Measurements from ENCODE around the gene QKI. TPM values are rescaled to one million over a fixed set of nuclear protein-coding genes. Genes with fewer than 3 reads are reported as not detected.

The QKI gene
- total and polyA plus RNA-seq, 9 donors: 110 to 256 (median 229) TPM

DNA sequence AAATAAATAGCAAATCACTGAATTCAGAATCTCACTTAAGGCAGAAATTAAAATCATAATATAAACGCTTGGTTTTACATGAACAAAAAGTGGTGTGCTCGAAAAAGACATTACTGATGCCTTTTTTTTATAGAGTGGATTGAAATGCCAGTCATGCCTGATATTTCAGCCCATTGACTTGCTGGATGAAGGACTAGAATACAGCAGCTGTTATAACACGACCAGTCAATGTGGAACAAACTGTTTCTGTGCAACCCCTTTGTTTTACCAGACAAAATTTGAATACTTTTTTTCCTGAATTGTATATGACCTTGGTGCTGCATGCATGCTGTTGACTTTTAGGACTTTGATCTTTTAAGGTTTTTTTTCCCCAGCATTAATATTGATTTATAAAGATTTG lies 150.0 kb downstream of the QKI start:
- DNase-seq: no peak
- Histone ChIP-seq H3K36me3 (ENCODE audit: control insufficient read depth, insufficient read depth, low read length) (peaks cover 16% of the 10 kb centered on the region), H3K4me3 (ENCODE audit: low read length) (no peak overlapping the region), H3K9me3 (replicated peaks; ENCODE audit: control insufficient read depth, low read depth, low read length) (no peaks in the 10 kb centered on the region), H3K4me1 (ENCODE audit: control insufficient read depth, insufficient read depth, low read length) (peaks cover 4% of the 10 kb centered on the region), H3K27me3 (ENCODE audit: control insufficient read depth, insufficient read depth, low read length) (no peaks in the 10 kb centered on the region), H3K27ac (ENCODE audit: low read length) (no peak overlapping the region)
- WGBS (ENCODE audit: insufficient coverage): 90% methylated on average over 1 of the region's 3 CpGs

DNA sequence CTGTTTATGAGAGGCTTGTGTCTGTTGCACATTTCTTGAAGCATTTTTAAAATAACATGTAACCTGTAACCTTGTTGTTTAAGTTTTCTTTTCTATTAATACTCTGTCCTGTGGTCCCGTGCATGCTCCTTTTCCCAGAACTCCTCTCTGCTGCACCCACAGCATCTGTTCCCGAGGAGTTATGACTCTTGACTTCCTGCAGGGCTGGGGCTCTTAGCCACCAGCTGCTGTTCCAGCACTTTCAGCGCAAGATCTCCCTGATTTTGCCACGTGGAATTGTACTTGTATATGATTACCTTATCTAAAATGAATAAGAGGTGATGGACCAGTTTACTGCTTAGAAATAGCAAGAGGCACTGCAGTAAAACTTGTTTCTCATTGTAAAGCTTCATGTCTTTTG lies 150.6 kb downstream of the QKI start:
- Histone ChIP-seq H3K4me1 (ENCODE audit: control insufficient read depth, insufficient read depth, low read length) (peaks cover 4% of the 10 kb centered on the region), H3K36me3 (ENCODE audit: control insufficient read depth, insufficient read depth, low read length) (peaks cover 12% of the 10 kb centered on the region), H3K27me3 (ENCODE audit: control insufficient read depth, insufficient read depth, low read length) (no peaks in the 10 kb centered on the region), H3K4me3 (ENCODE audit: low read length) (no peak overlapping the region), H3K27ac (ENCODE audit: low read length) (no peak overlapping the region), H3K9me3 (replicated peaks; ENCODE audit: control insufficient read depth, low read depth, low read length) (no peaks in the 10 kb centered on the region)
- no CpG with 5 or more reads among the region's 4 CpGs for WGBS (ENCODE audit: insufficient coverage)
- no peak for DNase-seq

DNA sequence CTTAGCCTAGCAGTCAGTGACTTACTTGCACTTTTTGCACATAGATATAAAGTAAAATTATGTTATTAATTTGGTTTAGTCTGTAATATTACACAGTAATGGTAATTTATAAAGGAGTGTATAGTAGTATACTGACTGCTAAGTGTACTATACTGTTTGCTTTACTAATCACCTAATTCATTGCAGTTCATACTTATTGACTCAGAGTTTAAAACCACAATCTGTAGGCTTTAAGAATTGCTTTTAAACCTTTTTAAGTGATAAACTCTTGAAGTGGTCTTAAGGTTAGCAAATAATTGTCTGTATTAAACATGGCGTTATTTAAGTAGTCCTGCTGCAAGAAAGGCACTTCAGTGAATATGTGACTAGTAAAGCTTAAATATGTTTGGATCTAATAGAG lies 151.5 kb downstream of the QKI start:
- peaks cover 4% of the 10 kb centered on the region for H3K4me1 ChIP-seq (ENCODE audit: control insufficient read depth, insufficient read depth, low read length)
- H3K9me3 ChIP-seq (replicated peaks; ENCODE audit: control insufficient read depth, low read depth, low read length): no peaks in the 10 kb centered on the region
- 100% methylated on average over 1 of the region's 1 CpG for WGBS (ENCODE audit: insufficient coverage)
- H3K27me3 ChIP-seq (ENCODE audit: control insufficient read depth, insufficient read depth, low read length): no peaks in the 10 kb centered on the region
- H3K27ac ChIP-seq (ENCODE audit: low read length): no peak overlapping the region
- no peak for DNase-seq
- peaks cover 18% of the 10 kb centered on the region for H3K36me3 ChIP-seq (ENCODE audit: control insufficient read depth, insufficient read depth, low read length)
- no peak overlapping the region for H3K4me3 ChIP-seq (ENCODE audit: low read length)

DNA sequence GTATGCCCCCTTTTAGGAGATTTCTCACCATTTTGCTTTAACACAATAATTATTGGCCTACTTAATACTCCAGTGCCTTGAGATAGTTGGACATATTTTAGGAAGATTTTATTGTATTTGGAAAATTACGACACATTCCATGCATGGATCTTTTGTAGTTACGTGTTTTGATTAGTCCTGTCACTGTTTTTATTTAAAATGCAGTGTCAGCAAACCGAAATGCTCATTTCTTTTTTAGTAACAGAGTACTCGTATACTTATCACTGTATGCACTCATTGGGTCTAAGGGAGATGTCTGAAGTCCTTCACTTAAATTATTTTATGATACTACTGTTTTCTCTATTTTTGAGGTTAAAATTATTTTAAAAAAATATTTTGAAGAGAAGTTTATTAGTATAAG lies 153.8 kb downstream of the QKI start:
- H3K4me1 ChIP-seq (ENCODE audit: control insufficient read depth, insufficient read depth, low read length): peaks cover 2% of the 10 kb centered on the region
- H3K27ac ChIP-seq (ENCODE audit: low read length): no peak overlapping the region
- no peak for DNase-seq
- H3K4me3 ChIP-seq (ENCODE audit: low read length): no peak overlapping the region
- no peaks in the 10 kb centered on the region for H3K9me3 ChIP-seq (replicated peaks; ENCODE audit: control insufficient read depth, low read depth, low read length)
- H3K36me3 ChIP-seq (ENCODE audit: control insufficient read depth, insufficient read depth, low read length): peaks cover 15% of the 10 kb centered on the region
- H3K27me3 ChIP-seq (ENCODE audit: control insufficient read depth, insufficient read depth, low read length): no peaks in the 10 kb centered on the region
- no CpG with 5 or more reads among the region's 4 CpGs for WGBS (ENCODE audit: insufficient coverage)

DNA sequence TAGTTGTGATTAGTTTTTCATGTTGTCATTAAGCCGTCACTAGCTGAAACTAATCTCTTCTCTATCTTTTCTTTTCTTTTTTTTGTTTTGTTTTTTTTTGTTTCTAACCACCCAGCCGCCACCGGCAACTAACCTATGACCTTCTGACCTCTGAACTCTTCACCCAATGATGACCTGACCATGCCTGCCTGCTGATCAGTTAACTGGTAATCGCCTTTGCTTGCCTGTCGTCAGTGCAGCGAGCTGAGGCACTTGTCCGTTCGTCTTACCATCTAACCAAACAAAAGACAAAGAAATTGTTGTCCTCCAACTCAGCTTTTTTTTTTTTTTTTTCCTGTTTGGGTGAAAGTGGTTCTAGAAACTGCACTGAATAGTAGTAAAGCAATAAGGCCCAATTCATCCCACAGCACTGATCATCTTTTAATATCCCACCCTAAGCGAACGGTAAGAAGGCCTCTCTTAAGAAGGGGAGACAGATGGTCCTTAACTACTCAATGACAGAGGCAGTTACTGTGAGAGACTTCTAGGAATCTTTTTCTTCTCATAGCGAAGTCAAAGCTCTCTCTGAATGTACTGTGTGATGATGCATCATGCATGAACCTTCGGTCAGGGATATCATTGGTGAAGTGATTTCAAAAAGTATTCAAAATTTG lies 156.2 kb downstream of the QKI start:
- peaks cover 16% of the 10 kb centered on the region for H3K36me3 ChIP-seq (ENCODE audit: control insufficient read depth, insufficient read depth, low read length)

DNA sequence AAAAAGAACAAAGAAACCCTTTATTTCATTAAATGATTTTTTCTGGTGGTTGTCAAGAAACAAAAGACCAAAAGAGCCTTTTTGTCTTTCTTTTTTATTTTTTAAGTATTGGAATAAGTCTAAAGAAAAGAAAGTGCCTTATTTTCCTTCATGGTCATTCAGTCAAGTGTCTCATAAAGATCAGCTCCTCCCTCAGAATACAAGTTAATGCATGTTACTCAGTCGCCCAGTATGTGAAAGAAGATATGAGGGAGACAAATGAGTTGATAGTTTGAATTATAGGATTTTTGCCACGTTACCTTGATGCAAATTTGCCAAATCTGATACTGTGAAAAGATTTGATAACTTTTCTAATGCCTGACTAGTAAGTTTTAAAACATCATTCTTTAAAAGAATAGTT lies 157.2 kb downstream of the QKI start:
- Histone ChIP-seq H3K27ac (ENCODE audit: low read length) (no peak overlapping the region), H3K4me3 (ENCODE audit: low read length) (no peak overlapping the region), H3K27me3 (ENCODE audit: control insufficient read depth, insufficient read depth, low read length) (no peaks in the 10 kb centered on the region), H3K9me3 (replicated peaks; ENCODE audit: control insufficient read depth, low read depth, low read length) (no peaks in the 10 kb centered on the region), H3K4me1 (ENCODE audit: control insufficient read depth, insufficient read depth, low read length) (no peaks in the 10 kb centered on the region), H3K36me3 (ENCODE audit: control insufficient read depth, insufficient read depth, low read length) (peaks cover 15% of the 10 kb centered on the region)
- no CpG with 5 or more reads among the region's 2 CpGs for WGBS (ENCODE audit: insufficient coverage)
- DNase-seq: no peak

More for the DNA sequence above, 156.2 kb downstream of the QKI start:
- no peaks in the 10 kb centered on the region for H3K27me3 ChIP-seq (ENCODE audit: control insufficient read depth, insufficient read depth, low read length)
- no peak overlapping the region for H3K4me3 ChIP-seq (ENCODE audit: low read length)
- no peaks in the 10 kb centered on the region for H3K4me1 ChIP-seq (ENCODE audit: control insufficient read depth, insufficient read depth, low read length)
- H3K27ac ChIP-seq (ENCODE audit: low read length): no peak overlapping the region
- no peak for DNase-seq
- no peaks in the 10 kb centered on the region for H3K9me3 ChIP-seq (replicated peaks; ENCODE audit: control insufficient read depth, low read depth, low read length)
- 79% methylated on average over 5 of the region's 12 CpGs for WGBS (ENCODE audit: insufficient coverage)

DNA sequence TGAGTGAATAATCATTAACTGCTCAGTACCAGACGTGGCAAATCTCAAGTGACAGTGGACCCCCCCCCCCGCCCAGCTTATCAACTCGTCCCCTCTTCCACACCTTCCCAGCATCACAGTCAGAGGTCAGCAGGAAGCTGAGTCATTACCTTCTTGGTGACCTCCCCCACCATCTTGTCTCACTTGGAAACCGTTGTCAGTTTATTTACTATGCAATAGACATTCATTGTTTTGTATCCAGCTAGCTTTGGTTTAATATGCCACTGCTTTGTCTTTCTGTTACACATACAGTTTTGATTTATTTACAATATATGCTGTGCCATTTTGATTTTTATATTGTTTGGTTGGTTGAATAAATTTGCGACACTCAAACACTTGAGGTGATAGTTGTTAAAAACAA lies 158.1 kb downstream of the QKI start:
- H3K4me3 ChIP-seq (ENCODE audit: low read length): no peak overlapping the region
- no peaks in the 10 kb centered on the region for H3K9me3 ChIP-seq (replicated peaks; ENCODE audit: control insufficient read depth, low read depth, low read length)
- H3K4me1 ChIP-seq (ENCODE audit: control insufficient read depth, insufficient read depth, low read length): no peaks in the 10 kb centered on the region
- H3K36me3 ChIP-seq (ENCODE audit: control insufficient read depth, insufficient read depth, low read length): peaks cover 15% of the 10 kb centered on the region
- no CpG with 5 or more reads among the region's 5 CpGs for WGBS (ENCODE audit: insufficient coverage)
- no peaks in the 10 kb centered on the region for H3K27me3 ChIP-seq (ENCODE audit: control insufficient read depth, insufficient read depth, low read length)
- no peak overlapping the region for H3K27ac ChIP-seq (ENCODE audit: low read length)
- DNase-seq: no peak

DNA sequence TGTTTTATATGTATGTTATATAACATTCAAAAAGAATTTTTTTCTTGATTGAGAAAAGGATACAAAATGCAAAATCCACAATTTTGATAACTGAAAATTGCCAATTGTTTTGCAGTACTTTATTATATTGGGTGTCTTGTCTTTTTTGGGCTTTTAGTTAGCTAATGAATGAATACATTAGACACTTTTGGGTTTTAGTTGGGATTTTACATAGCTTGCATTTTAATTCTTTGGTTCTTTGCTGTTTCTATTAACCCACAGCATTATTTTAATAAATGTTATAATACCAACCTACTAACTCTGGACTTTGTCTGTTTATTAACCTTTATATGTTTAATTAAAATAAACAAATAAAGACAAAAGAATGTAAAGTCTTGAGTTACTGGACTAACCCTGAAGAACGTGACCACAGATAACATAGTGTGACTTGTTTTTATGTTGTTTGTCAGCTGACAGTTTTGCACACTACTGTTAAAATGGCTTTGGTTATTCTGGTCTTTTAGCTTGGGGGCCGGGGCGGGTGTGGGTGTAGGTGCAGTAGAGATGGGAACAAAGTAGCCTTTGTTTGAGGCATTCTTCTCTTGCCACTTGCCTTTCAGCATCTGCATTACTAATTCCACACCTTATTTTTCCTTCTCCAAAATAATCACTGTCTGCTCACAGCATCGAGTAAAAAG lies 159.1 kb downstream of the QKI start:
- Histone ChIP-seq H3K27me3 (ENCODE audit: control insufficient read depth, insufficient read depth, low read length) (no peaks in the 10 kb centered on the region), H3K9me3 (replicated peaks; ENCODE audit: control insufficient read depth, low read depth, low read length) (no peaks in the 10 kb centered on the region), H3K36me3 (ENCODE audit: control insufficient read depth, insufficient read depth, low read length) (peaks cover 15% of the 10 kb centered on the region), H3K4me3 (ENCODE audit: low read length) (no peak overlapping the region), H3K27ac (ENCODE audit: low read length) (no peak overlapping the region), H3K4me1 (ENCODE audit: control insufficient read depth, insufficient read depth, low read length) (no peaks in the 10 kb centered on the region)
- DNase-seq: no peak
- no CpG with 5 or more reads among the region's 4 CpGs for WGBS (ENCODE audit: insufficient coverage)

DNA sequence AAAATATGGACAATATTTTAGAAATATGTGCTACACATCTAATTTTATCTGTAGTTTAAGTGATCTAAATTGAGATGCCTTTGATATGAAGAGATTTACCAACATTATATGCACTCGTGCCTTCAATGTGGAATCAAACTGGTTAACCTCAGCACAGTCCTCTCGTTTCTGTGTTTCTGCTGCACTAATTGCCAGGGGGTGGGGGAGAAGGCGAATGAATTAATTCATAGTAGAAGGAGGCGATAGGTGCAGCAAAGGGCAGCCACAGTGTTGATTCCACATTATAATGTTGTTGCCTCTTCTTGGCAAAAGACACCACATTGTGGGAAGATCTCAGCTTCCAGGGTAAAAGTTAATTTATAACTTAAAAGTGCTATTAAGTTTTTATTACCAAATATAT lies 161.6 kb downstream of the QKI start:
- H3K4me1 ChIP-seq (ENCODE audit: control insufficient read depth, insufficient read depth, low read length): peaks cover 7% of the 10 kb centered on the region
- H3K9me3 ChIP-seq (replicated peaks; ENCODE audit: control insufficient read depth, low read depth, low read length): no peaks in the 10 kb centered on the region
- no CpG with 5 or more reads among the region's 4 CpGs for WGBS (ENCODE audit: insufficient coverage)
- no peak for DNase-seq
- H3K36me3 ChIP-seq (ENCODE audit: control insufficient read depth, insufficient read depth, low read length): peaks cover 9% of the 10 kb centered on the region
- H3K27ac ChIP-seq (ENCODE audit: low read length): no peak overlapping the region
- no peaks in the 10 kb centered on the region for H3K27me3 ChIP-seq (ENCODE audit: control insufficient read depth, insufficient read depth, low read length)
- H3K4me3 ChIP-seq (ENCODE audit: low read length): no peak overlapping the region

DNA sequence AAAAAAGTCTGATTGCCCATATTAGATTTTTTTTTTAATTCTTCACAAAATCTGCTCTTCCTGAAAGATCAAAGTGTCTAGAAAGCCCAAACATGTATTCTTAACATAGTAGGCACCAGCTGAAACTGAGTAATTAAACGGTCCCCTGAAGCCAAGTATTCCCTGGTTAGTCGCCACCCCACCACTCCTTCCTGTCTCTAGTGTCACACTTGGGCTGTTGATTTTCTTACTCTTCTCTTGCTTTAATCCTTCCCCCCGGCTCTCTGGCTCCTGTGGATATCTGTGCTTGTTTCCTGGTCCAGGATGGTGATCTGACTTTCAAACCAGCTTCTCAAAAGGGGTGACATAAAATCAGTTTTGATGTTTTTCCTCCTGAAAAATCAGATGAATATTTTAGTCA lies 162.9 kb downstream of the QKI start:
- DNase-seq: no peak
- H3K36me3 ChIP-seq (ENCODE audit: control insufficient read depth, insufficient read depth, low read length): peaks cover 9% of the 10 kb centered on the region
- H3K4me1 ChIP-seq (ENCODE audit: control insufficient read depth, insufficient read depth, low read length): peaks cover 7% of the 10 kb centered on the region
- 43% methylated on average over 2 of the region's 3 CpGs for WGBS (ENCODE audit: insufficient coverage)
- H3K4me3 ChIP-seq (ENCODE audit: low read length): no peak overlapping the region
- no peaks in the 10 kb centered on the region for H3K27me3 ChIP-seq (ENCODE audit: control insufficient read depth, insufficient read depth, low read length)
- no peaks in the 10 kb centered on the region for H3K9me3 ChIP-seq (replicated peaks; ENCODE audit: control insufficient read depth, low read depth, low read length)
- H3K27ac ChIP-seq (ENCODE audit: low read length): no peak overlapping the region

All from muscle of leg (tissue), 11 donors.